SK-N-SH treated with all-trans-retinoic acid at 6 μM for 48 hours (cell line): ENCODE data around the gene LRRC8C.

Experiments
- ATAC-seq: fragments of 200-7000 bp; cut with Tn5 transposase; 3 replicates; pipeline ENCODE4 v1.9.1; 2020; ENCODE audit warnings: mild to moderate bottlenecking, moderate library complexity
- ARNTL ChIP-seq: fragments of 450-650 bp; formaldehyde crosslinking; IDR thresholded peaks from 2 replicates; pipeline ENCODE4 v1.5.0; 2020; ENCODE audit warnings: low read depth, mild to moderate bottlenecking, moderate library complexity, borderline replicate concordance
- BACH2 ChIP-seq: fragments of 250-450 bp; sonication (Bioruptor Pico); IDR thresholded peaks from 2 replicates; pipeline ENCODE4 v1.9.0; 2021; ENCODE audit warnings: mild to moderate bottlenecking, borderline replicate concordance
- CREB5 ChIP-seq: fragments of 250-450 bp; sonication (Bioruptor Pico); IDR thresholded peaks from 2 replicates; pipeline ENCODE4 v1.5.1; 2020; ENCODE audit warnings: low read depth, mild to moderate bottlenecking, moderate library complexity
- CSDC2 ChIP-seq: fragments of 250-450 bp; sonication (Bioruptor Pico); IDR thresholded peaks from 2 replicates; pipeline ENCODE4 v1.5.0; 2020; ENCODE audit warnings: mild to moderate bottlenecking, moderate library complexity
- ESRRG ChIP-seq: fragments of 250-450 bp; sonication (Bioruptor Pico); IDR thresholded peaks from 2 replicates; pipeline ENCODE4 v1.6.1; 2021; ENCODE audit warnings: mild to moderate bottlenecking
- GLIS3 ChIP-seq: fragments of 250-450 bp; sonication (Bioruptor Pico); IDR thresholded peaks from 2 replicates; pipeline ENCODE4 v1.5.0; 2020; ENCODE audit warnings: mild to moderate bottlenecking, moderate library complexity
- ISL1 ChIP-seq: fragments of 250-450 bp; sonication (Bioruptor Pico); IDR thresholded peaks from 2 replicates; pipeline ENCODE4 v2.1.2; 2022; ENCODE audit warnings: mild to moderate bottlenecking, moderate library complexity
- OSR1 ChIP-seq: fragments of 250-450 bp; sonication (Bioruptor Pico); IDR thresholded peaks from 2 replicates; pipeline ENCODE4 v1.8.0; 2022; ENCODE audit warnings: moderate library complexity, mild to moderate bottlenecking, inconsistent platforms
- PATZ1 ChIP-seq: fragments of 250-450 bp; sonication (Bioruptor Pico); IDR thresholded peaks from 2 replicates; pipeline ENCODE4 v1.8.0; 2020; ENCODE audit warnings: mild to moderate bottlenecking, moderate library complexity, borderline replicate concordance
- POU6F1 ChIP-seq: fragments of 250-450 bp; sonication (Bioruptor Pico); IDR thresholded peaks from 2 replicates; pipeline ENCODE4 v1.8.0; 2021; ENCODE audit warnings: low read depth, mild to moderate bottlenecking, moderate library complexity, borderline replicate concordance
- PPARA ChIP-seq: fragments of 250-450 bp; sonication (Bioruptor Pico); IDR thresholded peaks from 2 replicates; pipeline ENCODE4 v1.5.0; 2020; ENCODE audit warnings: mild to moderate bottlenecking, borderline replicate concordance
- RARB ChIP-seq: fragments of 250-450 bp; sonication (Bioruptor Pico); IDR thresholded peaks from 2 replicates; pipeline ENCODE4 v1.8.0; 2021; ENCODE audit warnings: mild to moderate bottlenecking, moderate library complexity
- SNAI2 ChIP-seq: fragments of 250-450 bp; sonication (Bioruptor Pico); IDR thresholded peaks from 2 replicates; pipeline ENCODE4 v1.5.0; 2020; ENCODE audit warnings: mild to moderate bottlenecking, moderate library complexity
- TCF4 ChIP-seq: fragments of 250-450 bp; sonication (Bioruptor Pico); IDR thresholded peaks from 2 replicates; pipeline ENCODE4 v1.8.0; 2021; ENCODE audit warnings: mild to moderate bottlenecking, moderate library complexity, borderline replicate concordance
- TOX ChIP-seq: fragments of 250-450 bp; sonication (Bioruptor Pico); IDR thresholded peaks from 2 replicates; pipeline ENCODE4 v1.8.0; 2021; ENCODE audit warnings: mild to moderate bottlenecking, moderate library complexity, borderline replicate concordance
- TSHZ2 ChIP-seq: fragments of 250-450 bp; sonication (Bioruptor Pico); IDR thresholded peaks from 2 replicates; pipeline ENCODE4 v1.5.0; 2020; ENCODE audit warnings: mild to moderate bottlenecking, moderate library complexity
- ZFP3 ChIP-seq: fragments of 250-450 bp; sonication (Bioruptor Pico); IDR thresholded peaks from 2 replicates; pipeline ENCODE4 v1.5.0; 2020; ENCODE audit warnings: mild to moderate bottlenecking, moderate library complexity
- ZFP30 ChIP-seq: fragments of 450-650 bp; formaldehyde crosslinking; IDR thresholded peaks from 2 replicates; pipeline ENCODE4 v1.5.0; 2022; ENCODE audit warnings: mild to moderate bottlenecking, moderate library complexity
- ZNF565 ChIP-seq: fragments of 450-650 bp; formaldehyde crosslinking; conservative IDR thresholded peaks from 2 replicates; pipeline ENCODE4 v1.5.0; 2020; ENCODE audit warnings: low read depth, mild to moderate bottlenecking, moderate library complexity
- ZNF70 ChIP-seq: fragments of 450-650 bp; formaldehyde crosslinking; IDR thresholded peaks from 2 replicates; pipeline ENCODE4 v1.5.0; 2020; ENCODE audit warnings: mild to moderate bottlenecking, moderate library complexity
- ZNF8 ChIP-seq: fragments of 450-650 bp; formaldehyde crosslinking; IDR thresholded peaks from 2 replicates; pipeline ENCODE4 v1.5.0; 2020; ENCODE audit warnings: mild to moderate bottlenecking, moderate library complexity
- TF ChIP-seq, protein P1 (sequence below): fragments of 250-450 bp; sonication (Bioruptor Pico); IDR thresholded peaks from 2 replicates; pipeline ENCODE4 v1.5.1; 2021; ENCODE audit warnings: mild to moderate bottlenecking, moderate library complexity

Gene LRRC8C

DNA sequence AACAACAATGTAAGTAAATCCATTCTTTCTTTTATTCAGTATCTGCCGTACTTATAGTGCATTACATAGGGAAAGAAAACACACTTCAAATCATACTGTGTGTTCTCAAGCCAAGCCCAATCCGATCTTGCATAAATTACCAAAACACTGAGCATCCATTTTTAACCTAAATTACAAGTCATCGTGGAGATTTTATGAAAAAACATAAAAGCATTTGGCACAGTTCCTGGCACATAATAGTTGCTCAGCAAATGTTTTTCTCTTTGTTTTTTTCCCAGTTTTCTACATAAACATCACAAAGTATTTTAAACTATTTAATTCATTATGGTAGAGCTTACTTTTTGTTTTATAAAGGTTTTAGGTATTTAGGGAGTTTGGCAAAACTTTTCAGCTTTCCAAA is 48.1 kb upstream of the LRRC8C start:
- TF ChIP-seq RARB (CRISPR knock-in tag) (no peak), ISL1 (no peak), POU6F1 (no peak), PATZ1 (no peak), ZNF70 (CRISPR knock-in tag) (no peak), ARNTL (CRISPR knock-in tag) (no peak), ZFP3 (CRISPR knock-in tag) (no peak), ESRRG (no peak), ZNF565 (CRISPR knock-in tag) (no peak), PPARA (CRISPR knock-in tag) (no peak), OSR1 (CRISPR knock-in tag) (no peak), TOX (CRISPR knock-in tag) (no peak), ZFP30 (no peak), ZNF8 (CRISPR knock-in tag) (no peak), TSHZ2 (no peak), BACH2 (CRISPR knock-in tag) (no peak), TCF4 (CRISPR knock-in tag) (no peak)
- TF ChIP-seq, protein P1, sequence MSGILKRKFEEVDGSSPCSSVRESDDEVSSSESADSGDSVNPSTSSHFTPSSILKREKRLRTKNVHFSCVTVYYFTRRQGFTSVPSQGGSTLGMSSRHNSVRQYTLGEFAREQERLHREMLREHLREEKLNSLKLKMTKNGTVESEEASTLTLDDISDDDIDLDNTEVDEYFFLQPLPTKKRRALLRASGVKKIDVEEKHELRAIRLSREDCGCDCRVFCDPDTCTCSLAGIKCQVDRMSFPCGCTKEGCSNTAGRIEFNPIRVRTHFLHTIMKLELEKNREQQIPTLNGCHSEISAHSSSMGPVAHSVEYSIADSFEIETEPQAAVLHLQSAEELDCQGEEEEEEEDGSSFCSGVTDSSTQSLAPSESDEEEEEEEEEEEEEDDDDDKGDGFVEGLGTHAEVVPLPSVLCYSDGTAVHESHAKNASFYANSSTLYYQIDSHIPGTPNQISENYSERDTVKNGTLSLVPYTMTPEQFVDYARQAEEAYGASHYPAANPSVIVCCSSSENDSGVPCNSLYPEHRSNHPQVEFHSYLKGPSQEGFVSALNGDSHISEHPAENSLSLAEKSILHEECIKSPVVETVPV (CRISPR knock-in tag): no peak
- no peak for ATAC-seq

DNA sequence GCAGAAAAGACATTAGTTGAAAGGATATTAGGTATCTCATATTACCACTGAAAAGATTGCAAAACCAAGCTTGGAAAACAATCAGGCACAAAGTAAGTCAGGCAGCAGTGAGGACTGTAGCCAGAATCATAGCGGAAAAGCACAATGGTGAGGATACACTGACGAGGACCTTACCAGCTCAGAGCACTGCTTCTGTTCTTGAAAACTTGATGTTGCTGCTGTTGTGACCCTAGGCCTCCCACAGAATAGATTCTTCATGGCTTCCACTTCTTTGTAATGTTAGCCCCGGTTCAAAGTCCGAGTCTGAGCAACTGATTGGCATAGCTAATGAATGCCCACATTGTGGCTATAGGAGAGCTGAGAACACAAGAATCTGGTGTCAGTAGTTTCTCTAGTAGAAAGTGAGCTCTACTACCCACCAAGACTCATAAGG is 45.2 kb upstream of the LRRC8C start:
- TF ChIP-seq ESRRG (no peak), CSDC2 (no peak), GLIS3 (CRISPR knock-in tag) (no peak), ARNTL (CRISPR knock-in tag) (no peak), ZNF8 (CRISPR knock-in tag) (no peak), CREB5 (CRISPR knock-in tag) (no peak), BACH2 (CRISPR knock-in tag) (no peak), PATZ1 (no peak), ZFP30 (no peak), TOX (CRISPR knock-in tag) (no peak), SNAI2 (CRISPR knock-in tag) (no peak), TCF4 (CRISPR knock-in tag) (no peak), TSHZ2 (no peak), POU6F1 (no peak)
- no peak for ATAC-seq
